Stimulated activated CD8-positive, alpha-beta memory T cell treated with anti-CD3 and anti-CD28 coated beads, Interleukin-4, amount 100 ng/mL, for 4 hours (primary cell): ENCODE results near the gene AMPD3.

Source experiments
- DNase-seq, 2 donors: peaks; one replicate each; pipeline ENCODE4 v3.0.0-alpha.2; 2020; ENCODE audit warnings: low read depth in 2 of 2, low spot score in 1 of 2

The AMPD3 gene

DNA sequence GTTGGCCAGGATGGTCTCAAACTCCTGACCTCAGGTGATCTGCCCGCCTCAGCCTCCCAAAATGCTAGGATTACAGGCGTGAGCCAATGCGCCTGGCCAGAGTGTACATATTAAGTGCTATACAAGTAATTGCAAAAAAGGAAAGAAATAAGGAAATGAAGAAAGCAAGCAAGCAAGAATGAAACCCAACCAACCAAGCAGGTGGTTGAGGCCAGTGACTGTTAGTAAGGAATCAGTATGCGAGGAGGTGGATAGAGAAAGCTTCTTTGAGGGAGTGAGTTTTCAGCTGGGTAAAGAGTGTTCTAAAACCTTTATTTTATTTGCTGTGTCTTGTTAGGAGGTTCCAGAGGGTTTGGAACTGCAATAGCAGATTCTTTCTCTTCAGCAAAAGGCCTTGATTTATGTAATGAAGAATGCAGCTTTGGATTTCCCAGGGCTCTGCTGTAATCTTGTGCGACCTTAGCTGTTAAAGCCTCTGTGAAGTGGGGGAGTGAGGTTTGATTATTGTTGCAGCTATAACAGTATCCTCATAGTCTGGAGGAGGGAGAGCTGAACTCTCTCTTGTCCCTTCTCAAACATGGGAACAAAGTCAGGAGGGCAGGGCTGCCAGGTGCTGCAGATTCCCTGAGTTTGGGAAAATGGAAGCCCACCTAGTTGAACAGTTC, 5.7 kb downstream of the AMPD3 start:
- no peak for DNase-seq

DNA sequence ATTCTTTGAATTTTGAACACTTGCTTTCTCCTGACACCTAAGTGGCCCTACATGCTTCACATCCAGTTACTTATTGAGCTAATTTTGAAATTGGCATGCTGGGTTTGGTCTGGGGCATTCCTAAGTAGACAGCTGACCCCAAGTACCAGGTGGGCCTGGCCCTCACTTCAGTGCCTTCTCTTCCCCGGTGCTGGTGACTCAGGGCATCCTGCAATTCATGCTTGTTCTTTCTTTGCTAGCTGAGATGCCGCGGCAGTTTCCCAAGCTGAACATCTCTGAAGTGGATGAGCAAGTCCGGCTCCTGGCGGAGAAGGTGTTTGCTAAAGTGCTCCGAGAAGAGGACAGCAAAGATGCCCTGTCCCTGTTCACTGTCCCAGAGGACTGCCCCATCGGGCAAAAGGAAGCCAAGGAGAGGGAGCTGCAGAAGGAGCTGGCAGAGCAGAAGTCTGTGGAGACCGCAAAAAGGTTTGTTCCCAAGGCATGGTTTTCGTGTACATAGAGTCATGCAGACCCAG, 6.3 kb downstream of the AMPD3 start:
- DNase-seq = no peak

DNA sequence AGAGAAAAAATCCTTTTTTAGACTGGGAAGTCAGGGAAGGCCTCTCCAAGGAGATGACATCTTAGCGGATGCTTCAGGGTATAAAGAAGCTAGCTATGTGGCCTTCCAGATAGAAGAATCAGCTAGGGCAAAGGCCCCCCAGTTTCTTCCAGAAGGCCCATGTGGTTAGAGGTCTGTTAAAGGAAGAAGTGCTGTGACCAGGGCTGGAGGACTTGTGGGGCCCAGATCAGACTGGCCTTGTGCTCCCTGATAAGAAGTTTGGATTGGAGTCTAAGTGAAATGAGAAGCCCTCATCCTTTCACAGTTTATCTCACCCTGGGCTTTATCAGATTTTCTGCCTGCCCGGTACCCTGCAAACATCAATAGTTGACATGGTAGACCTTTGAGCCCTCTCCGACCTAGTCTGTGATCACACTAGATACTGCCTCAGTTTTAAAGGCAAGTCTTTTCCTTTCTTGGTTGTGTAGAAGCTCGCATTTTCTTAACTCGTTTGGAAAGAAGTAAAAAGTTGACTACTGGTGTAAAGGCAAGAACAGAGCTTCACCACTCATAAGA, 7.8 kb downstream of the AMPD3 start:
- no peak for DNase-seq

DNA sequence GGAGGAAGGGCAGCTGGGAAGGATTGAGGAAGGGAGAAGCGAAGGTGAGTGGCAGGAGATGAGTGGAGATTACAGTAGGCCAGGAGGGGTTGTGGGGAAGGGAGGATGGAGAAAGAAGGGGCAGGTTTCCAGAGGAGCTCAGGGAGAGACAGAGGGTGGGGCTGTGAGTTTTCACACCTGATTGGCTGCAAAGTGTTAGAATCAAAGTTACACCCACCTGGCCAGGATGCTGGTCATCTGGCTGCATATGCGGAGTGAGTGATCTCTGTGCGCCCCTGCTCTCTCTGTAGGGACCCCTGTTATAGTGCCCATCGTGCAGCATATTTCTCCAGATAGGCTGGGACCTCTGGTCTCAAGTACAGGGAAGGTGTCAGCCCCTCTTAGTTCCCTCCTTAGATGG, 18.3 kb downstream of the AMPD3 start:
- no peak for DNase-seq

DNA sequence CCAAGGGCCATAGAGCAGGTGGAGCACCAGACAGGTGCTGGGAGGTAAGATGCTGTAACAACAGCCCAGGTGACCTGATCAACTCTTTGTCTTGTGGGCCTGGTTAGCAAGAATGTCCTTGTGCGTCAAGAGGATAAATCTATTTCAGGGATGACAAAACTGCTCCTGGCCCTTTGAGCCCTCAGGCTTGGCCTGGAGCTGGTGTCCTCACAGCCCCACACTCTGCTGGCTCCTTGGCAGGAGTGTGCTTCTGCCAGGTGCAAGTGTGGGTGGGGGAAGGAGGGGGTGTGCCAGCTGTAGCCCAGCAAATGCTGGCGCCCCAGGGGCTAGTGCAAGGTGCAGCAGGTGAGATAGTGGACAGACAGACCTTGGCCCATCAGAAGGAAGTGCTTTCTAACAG, 19.5 kb downstream of the AMPD3 start:
- no peak for DNase-seq

DNA sequence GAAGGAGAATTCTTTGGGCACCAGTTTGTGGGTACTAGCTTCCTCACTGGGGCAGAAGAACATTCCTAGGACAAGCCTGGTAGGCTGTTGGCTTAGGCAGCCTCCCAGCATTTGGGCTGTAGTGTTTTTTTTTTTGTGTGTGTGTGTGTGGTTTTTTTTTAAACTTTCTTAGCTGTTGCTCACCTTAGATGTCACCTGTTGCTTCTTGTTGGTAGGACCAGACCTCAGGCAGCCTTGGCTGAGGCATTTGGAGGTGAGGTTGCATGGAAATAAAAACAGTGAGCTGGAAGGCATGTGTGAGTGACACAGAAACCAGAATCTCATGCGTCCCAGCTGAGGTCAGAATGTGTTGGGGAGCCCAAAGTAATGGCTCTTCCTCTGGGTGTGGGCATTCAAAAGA, 21.3 kb downstream of the AMPD3 start:
- DNase-seq = no peak

DNA sequence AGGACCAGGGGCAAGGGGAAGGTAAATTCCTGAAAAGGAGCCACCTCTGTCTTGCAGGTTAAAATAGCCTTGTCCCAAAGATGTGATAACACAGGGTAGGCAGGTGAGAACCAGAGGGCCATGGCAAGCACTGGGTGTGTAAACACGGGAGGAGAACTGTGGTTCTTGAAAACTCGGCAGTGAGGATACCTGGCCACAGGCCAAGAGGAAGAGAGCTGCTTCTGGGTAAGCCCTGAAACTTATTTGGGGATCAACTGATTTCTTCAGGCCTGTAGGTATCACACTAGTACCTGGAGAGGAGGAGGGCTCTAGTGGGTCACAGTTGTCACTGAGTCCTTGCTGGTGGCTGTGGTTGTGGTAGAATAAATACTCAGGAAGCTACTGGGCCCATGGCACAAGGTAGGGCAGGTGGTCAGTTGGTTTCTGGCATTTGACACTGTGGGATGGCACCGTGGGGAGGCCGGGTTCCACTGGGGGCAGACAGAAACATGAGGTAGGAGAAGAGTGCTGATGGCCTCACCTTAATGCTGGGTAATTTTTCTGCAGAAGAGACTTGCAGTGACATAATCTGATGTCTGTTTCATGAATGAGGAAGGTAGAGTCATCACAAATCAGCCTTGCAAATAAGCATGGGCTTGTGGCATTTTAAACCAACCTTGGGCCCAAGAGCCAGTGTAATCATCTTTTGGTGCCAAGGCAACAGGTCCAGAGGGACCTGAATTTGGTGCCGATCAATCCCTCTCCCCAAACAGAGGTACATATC, 22.0 kb downstream of the AMPD3 start:
- DNase-seq = no peak

DNA sequence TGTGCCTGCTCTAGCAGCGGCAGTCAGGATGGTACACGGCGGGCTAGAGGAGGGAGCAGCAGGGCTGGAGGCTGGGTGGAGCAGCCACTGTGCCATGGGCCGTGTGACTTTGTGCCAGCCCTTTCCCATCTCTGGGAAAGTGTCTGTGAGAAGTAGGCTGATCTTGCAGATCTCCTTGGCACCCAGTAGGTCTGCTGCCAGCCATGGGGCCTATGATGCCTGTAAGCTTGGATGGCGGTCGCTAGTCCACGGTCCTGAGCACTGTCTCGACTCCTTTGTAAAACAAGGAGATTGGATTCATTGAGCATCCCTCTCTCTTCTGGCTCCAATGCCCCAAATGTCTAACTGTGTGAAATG, 22.6 kb downstream of the AMPD3 start:
- DNase-seq = no peak

DNA sequence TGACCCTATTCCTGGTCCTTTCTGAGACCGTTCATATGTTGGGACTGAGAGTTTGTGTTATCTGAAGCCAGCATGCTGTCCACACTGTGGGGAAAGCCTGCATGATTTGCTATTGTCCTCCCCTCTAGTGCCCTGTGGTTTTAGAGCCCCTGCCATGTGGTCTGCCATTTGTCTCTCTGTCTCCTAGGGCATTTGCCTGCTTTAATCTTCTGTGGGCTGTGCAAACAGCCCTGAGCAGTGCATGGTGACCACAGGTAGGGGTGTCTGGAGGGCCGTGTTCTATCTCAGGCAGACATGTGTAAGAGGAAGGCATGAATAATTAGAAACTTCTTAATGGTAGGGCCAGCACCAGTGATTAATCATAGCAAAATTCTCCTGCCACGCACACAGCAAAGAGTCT, 23.0 kb downstream of the AMPD3 start:
- DNase-seq = no peak

DNA sequence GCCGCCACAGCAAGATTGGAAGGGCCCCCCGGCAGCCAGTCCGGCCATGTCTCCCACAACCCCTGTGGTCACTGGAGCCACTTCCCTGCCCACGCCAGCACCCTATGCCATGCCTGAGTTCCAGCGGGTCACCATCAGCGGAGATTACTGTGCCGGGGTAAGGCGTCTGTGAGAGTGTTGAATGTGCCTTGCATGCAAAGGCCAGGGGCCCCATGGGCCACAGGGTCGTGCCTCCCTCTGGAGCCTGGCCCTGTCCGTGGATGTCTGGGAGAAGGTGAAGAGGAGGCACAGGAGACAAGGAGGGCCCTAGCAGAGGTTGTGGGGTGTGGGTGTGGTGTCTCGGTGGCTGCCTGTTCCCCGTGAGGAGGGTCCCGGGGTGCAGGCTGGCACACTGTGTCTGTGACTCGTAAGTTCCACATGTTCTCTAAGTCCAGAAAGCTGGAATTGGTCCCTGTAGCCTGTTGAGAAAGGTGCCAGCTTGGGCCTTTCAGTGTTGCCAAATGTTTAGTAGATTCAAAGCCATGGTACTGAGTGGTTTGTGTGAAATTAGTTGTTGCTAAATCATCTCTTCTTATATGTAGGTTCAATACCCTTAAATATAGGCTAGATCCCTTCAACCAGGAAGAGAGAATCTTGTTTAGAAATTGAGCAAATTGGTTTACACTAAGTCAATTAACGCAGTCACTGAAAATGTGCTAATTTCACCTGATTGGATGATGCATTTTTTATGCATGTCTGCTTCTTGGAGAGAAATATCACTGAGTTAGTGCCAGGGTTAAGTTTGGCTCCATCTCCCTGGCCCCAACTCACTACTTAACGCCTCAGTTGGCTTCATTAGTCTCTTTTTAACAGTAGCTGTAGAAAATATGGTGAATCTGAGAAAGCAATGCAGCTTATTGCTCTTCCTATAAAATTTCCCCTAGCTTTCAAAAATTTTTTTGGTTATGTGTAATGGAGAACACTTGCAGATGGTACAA, 23.8 kb downstream of the AMPD3 start:
- DNase-seq = no peak

DNA sequence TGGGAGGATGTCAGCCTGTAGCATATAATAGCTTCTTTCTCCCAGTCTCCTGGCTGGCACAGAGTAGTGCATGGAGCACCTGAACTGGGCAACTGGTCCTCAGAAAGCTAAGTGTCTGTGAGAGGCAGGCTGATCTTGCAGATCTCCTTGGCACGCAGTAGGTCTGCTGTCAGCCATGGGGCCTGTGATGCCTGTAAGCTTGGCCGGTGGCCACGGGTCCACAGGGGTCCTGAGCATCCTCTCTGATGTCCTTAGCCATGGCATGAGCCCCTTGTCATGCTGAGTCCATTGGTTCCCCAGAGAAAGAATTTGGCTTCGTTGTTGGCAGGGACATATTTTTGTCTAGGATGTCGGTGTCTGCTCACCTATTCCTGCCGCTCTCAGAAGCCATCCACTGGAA, 25.0 kb downstream of the AMPD3 start:
- no peak for DNase-seq

DNA sequence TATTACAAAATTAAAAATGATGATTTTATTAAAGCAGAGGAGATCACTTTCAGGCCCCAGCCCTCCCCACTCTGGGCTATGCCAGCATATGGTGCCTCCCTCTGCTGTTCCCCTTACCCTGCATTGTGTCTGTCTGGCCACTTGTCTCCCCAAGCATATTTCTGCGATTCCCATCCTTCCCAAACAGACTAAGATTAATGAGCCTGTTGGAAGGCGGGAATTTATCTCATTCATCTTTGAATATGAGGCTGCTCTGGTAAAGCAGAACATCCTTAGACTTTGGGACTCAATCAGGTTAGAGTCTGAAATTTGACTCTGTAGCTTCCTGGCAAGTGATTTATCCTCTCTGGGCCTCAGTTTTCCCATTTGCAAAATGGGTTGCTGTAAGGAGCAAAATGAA, 25.7 kb downstream of the AMPD3 start:
- no peak for DNase-seq

DNA sequence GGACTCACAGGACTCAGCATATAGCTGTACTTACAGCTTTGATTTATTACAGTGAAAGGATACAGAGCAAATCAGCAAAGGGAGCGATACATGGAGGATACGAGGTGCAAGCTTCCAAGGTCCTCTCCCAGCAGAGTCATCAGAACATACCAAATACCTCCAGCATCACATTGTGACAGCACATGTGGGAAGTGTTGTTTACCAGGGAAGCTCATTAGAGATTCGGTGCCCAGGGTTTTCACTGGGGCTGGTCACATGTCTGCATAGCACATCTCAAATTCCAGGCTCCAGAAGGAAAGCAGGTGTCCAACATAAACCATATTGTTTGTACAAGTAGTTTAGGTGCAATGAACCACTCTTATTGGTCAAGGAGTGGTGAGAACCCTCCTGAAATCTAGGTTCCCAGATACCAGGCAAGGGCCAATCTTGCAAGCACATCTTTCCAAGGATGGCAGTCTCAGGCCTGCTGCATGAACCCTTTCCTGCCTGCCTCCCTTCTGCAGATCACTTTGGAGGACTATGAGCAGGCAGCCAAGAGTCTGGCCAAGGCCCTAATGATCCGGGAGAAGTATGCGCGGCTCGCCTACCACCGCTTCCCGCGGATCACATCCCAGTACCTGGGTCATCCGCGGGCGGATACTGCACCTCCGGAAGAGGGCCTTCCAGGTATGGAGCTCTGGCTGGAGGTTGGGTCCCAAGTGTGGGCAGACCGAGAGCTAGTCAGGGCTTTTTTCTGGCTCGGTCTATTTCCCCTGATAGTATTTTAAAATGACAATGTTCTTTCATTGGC, 26.7 kb downstream of the AMPD3 start:
- DNase-seq = no peak

DNA sequence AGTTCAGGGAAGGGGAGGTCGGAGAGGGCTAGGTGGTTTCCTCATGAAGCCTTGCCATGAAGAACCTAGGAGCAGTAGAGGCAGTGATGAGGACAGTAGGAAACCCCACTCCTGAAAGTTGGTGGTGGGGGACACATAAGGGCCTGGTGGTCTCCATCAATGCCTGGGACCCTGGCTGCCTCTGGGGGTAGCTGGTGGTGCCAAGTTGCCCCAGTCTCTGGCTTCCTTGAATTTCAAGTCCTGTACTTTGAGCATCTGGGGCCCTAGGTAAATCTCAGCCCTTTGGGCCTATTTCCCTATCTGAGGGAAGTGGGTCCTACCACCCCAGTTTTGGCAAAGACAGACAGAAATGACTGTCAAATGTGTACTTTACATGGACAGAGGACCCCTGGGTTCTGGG, 28.1 kb downstream of the AMPD3 start:
- DNase-seq = no peak

DNA sequence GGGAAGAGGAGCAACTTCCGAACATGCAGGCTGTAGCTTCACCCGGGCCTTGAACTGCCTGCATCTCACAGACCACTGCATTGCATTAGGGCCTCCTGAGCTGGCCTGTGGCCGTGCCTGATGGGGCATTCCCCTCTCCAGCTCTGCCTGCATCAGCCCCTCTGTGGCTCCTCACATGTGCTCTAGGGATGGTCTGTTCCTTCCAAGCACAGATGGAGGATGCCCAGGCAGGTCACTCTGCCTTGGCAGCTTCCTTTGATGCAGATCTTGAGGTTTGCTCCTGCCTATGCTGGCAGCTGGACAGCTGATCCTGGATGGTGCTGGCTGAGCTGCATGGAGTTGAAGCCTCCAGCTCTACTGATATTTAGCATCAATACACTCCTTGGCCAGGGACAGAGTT, 28.5 kb downstream of the AMPD3 start:
- no peak for DNase-seq

DNA sequence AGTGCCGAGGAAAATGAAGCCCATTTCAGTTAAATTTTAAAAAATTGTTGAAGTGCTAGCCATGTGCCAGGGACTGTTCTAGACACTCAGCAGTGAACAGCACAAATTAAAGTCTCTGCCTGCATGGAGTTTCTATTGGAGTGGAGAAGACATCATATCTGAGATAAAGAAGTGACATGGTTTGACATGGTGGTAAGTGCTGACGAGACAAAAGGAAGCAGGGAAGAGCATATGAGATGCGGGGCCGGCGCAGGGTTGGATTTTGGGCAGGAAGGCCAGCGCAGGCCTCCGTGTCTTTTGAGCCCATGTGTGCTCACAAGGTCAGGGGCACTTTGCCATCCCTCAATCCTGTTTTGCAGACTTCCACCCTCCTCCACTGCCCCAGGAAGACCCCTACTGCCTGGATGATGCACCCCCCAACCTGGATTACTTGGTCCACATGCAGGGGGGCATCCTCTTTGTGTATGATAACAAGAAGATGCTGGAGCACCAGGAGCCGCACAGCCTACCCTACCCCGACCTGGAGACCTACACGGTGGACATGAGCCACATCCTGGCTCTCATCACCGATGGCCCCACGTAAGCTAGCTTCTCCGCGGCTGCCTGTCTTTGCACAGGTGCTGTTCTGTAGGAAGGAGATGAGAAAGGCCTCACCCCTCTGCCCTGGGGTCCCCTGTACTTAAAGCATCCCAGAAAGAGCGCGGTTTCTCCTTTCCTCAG, 29.6 kb downstream of the AMPD3 start:
- no peak for DNase-seq

DNA sequence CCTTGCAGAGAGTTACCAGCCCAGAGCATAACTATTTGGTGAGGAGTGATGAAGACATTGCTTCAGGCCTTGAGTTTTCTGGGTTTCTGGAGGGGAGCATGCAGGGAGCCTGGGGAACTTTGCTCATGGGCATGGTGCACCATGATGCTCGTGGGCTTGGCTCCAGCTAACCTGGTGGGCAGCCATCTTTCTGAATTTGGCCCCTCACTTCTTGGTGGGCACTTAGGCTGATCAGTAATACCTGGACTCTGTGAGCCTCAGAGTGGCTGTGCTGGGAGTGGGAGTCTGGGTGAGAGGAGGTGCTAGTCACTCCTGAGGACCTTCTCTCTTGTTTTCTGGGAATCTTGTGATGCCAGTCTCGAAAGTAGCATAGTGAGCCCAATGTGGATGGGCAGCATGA, 30.6 kb downstream of the AMPD3 start:
- DNase-seq = no peak

DNA sequence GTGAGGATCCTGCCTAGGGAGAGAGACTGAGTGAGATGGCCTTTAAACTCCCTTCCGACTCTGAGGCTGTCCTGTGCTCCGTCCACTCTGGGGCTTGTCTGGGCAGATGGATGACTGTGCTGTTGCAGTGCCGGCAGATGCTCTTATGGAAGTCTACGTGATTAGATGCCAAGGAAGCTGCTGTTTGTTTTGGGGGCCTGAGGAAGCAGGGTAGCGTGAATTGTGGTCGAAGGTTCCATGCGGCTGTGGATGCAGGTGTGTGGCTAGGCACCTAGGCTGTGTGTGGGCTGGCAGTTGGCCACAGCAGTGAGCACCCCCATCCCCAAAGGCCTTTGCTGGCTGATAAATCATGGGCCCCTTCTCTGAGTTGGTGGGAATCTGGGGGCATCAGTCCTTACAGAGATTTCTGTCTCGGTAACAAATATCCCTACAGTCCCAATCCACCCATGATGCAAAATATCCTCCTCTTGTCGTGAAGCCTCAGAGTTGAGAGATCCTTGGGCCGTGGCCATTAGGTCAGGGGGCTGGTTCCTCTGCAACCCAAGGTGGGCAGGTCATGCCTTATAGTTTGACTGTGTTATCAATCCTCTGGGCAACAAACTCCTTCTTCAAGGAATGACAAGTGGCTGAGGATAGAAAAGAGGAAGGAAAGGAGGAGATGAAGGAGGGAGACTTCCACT, 31.2 kb downstream of the AMPD3 start:
- no peak for DNase-seq

DNA sequence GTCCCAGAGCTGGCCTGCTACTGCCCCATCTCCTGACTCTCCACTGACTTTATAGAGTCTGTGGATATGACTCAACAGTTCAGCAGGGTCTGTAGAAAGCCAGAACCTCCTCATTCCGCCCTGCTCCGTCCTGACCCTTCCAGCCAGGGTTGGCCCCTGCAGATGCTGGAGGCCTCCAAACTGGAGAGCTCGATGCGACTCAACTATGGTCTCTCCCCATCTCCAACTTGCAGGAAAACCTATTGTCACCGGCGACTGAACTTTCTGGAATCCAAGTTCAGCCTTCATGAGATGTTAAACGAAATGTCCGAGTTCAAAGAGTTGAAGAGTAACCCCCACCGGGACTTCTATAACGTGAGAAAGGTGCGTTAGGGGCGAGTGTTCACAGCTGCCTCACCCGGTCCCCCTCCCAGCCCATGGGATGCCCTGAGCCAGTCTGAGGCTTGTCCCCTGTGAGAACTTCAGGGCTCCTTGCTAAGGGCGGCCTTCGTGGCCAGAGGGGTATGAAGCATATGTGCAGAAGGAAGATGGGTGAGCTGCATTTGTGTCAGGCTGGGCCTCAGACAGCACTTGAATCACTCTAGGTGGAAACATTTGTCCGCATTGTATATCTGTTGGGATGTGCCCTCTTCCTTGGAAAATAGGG, 32.1 kb downstream of the AMPD3 start:
- no peak for DNase-seq
